ENCODE data around the gene FAM153A. TPM values are rescaled to one million over a fixed set of nuclear protein-coding genes. Genes with fewer than 3 reads are reported as not detected.
A peak's percentile ranks its signal among the peaks of the same experiment; 100 is the strongest.
"Not testable (repeated sequence)": the region's sequence is repeated elsewhere in the genome, so short reads cannot be mapped to it uniquely, and the experiment has no call there.

The FAM153A gene
- total and polyA plus RNA-seq, 7 donors, result 0.27 to 5.6 (median 2.1) TPM; not detected in 2

DNA sequence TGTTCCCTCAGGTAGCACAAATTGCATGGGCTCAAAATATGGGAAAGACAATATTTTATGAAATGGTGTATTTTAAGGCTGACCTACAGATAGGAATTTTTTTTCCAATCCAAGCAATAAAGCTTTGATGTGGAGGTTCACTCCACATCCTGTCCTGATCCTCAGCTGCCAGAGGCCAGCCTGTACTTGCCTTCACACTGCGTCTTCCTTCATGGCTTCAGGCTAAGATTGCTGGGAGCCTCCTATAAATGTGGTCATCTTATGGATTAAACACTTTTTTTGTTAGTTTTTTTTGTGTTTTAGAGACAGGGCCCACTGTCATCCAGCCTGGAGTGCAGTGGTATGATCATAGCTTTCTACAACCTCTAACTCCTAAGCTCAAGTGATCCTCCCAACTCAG, 67.3 kb downstream of the FAM153A start:
- DNase-seq; H3K27me3 ChIP-seq; H3K27ac ChIP-seq; intact Hi-C loops (cut with DNase I); H3K36me3 ChIP-seq; H3K9me3 ChIP-seq; H3K4me3 ChIP-seq; H3K4me1 ChIP-seq: not testable (repeated sequence)
- 94 to 97% methylated on average over 1 of the region's 1 CpG for WGBS, 2 donors

DNA sequence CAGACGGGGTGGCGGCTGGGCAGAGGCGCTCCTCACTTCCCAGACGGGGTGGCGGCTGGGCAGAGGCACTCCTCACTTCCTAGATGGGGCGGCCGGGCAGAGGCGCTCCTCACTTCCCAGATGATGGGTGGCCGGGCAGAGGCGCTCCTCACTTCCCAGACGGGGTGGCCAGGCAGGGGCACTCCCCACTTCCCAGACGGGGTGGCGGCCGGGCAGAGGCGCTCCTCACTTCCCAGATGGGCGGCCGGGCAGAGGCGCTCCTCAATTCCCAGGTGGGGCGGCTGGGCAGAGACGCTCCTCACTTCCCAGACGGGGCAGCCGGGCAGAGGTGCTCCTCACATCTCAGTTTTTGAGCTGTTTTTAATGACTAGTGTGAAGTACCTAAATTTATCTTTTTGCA, 86.6 kb downstream of the FAM153A start:
- H3K27ac ChIP-seq; DNase-seq; H3K4me1 ChIP-seq; intact Hi-C loops (cut with DNase I); H3K4me3 ChIP-seq; H3K9me3 ChIP-seq; H3K36me3 ChIP-seq; H3K27me3 ChIP-seq: not testable (repeated sequence)
- 94 to 96% methylated on average over 22 of the region's 22 CpGs for WGBS, 2 donors

DNA sequence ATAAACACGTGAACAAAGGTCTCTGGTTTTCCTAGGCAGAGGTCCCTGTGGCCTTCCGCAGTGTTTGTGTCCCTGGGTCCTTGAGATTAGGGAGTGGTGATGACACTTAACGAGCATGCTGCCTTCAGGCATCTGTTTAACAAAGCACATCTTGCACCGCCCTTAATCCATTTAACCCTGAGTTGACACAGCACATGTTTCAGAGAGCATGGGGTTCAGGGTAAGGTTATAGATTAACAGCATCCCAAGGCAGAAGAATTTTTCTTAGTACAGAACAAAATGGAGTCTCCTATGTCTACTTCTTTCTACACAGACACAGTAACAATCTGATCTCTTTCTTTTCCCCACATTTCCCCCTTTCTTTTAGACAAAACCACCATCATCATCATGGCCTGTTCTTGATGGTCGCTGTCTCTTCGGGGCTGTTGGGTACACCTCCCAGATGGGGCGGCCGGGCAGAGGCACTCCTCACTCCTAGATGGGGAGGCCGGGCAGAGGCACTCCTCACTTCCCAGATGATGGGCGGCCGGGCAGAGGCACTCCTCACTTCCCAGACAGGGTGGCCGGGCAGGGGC, 87.3 kb downstream of the FAM153A start:
- DNase-seq; H3K27ac ChIP-seq; H3K27me3 ChIP-seq; H3K36me3 ChIP-seq; intact Hi-C loops (cut with DNase I); H3K4me3 ChIP-seq; H3K9me3 ChIP-seq; H3K4me1 ChIP-seq: not testable (repeated sequence)
- WGBS, 2 donors, result 78 to 91% methylated on average over 10 of the region's 12 CpGs

DNA sequence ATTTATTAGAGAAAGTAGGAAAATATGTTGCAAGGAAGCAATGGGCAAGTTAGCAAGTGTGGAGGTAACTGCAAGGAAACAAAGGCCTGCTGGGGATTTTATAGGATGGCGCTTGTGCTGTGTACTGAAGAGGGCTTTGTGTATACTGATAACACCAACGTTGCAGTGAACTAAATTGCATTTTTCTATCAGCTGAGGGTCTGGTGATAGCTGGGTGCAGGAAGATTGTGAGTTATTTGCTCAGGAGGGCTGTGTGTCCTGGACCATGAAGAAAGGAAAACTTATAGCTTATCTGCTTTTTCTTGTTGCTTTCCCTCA, 88.2 kb downstream of the FAM153A start:
- H3K4me1 ChIP-seq; DNase-seq; H3K36me3 ChIP-seq; H3K27ac ChIP-seq; H3K9me3 ChIP-seq; H3K4me3 ChIP-seq; H3K27me3 ChIP-seq; intact Hi-C loops (cut with DNase I): not testable (repeated sequence)
- no CpG with 5 or more reads among the region's 2 CpGs for whole genome bisulfite sequencing, 2 donors

DNA sequence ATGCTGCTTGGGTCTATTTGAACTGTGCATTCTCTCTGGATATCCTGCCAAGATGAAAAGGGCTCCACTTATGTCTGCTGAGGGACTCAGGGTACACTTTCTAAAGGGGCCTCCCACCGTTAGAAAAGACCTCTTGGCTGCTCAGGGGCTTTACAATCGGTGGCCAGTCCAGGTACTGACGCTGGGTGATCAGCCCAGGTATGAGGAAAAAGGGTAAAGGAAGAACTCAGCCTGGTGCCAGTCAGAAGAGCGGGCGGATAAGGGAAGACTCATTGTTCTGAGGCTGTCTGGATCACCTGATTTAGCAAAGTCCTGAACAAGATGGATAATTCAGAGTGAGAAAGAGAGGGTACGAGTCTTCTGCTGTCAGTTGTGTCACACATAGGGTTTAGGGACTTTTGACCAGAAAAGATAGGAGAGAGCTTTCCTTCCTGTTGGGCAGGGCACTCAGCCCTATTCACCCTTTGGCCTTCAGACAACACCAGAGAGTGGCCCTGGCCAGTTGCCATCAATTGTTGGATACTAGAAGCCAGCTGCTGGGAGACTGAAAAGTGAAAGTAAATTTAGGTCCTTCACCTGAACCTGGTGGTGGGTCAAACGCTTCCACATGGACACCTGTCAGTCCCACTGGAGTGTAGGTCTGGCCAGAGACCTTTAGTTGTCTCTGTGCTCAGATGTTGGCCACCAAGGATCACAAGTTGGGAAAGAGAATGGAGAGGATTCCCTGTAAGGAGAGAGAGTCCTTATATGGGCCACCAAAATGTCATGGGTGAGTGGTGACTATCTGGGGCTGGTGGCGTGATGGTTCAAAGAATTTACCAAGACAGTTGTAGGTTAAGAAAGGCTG, 88.8 kb downstream of the FAM153A start:
- peak overlapping the region in 1 of 4 donors; percentile 49 for H3K27ac ChIP-seq
- 28 to 68% methylated on average over 6 of the region's 8 CpGs for WGBS, 2 donors
- H3K9me3 ChIP-seq; intact Hi-C loops (cut with DNase I); H3K4me3 ChIP-seq; DNase-seq; H3K27me3 ChIP-seq; H3K4me1 ChIP-seq; H3K36me3 ChIP-seq: not testable (repeated sequence)

DNA sequence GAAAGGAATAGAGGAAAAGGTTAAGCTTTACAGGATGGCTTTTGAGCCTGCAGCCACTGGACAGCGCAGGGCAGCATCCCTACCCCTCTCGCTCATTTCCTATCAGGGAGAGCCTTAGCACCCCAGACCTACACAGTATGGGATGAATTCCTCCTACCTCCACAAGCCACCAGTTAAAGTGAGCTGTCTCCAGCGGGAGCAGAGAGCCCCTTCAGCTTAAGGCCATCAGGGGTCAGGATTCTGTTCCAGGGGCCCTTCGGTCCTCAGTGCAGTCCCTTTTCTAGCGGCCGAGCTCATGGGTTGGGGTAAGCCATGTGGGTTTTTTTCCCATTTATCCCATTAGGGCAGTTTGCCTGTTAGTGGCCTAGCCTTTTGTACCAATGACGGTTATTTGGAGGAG, 89.7 kb downstream of the FAM153A start:
- DNase-seq; H3K9me3 ChIP-seq; H3K4me1 ChIP-seq; intact Hi-C loops (cut with DNase I); H3K27ac ChIP-seq; H3K27me3 ChIP-seq; H3K4me3 ChIP-seq; H3K36me3 ChIP-seq: not testable (repeated sequence)
- 80 to 86% methylated on average over 3 of the region's 7 CpGs for WGBS, 2 donors

DNA sequence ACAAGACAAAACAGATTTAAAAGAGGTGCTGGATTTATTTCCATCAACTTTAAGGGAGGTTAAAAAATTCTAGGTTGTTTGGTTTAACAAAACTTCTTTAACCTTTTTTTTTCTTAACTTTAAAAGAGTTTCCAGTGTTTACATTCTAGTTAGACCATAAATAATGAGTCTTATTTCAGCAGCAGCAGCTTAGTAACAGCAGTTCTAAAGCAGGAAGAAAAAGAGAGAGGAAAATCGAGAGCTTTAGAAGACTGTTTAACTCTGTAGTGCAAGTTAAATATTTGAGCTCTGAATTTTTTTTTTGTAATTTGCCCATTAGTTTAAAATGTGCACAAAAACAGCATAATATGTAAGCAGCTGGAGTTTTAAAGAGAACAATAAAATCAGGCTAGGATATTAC, 90.2 kb downstream of the FAM153A start:
- H3K4me3 ChIP-seq; H3K27ac ChIP-seq; H3K27me3 ChIP-seq; H3K9me3 ChIP-seq; intact Hi-C loops (cut with DNase I); H3K36me3 ChIP-seq; DNase-seq; H3K4me1 ChIP-seq: not testable (repeated sequence)
- WGBS, 2 donors, result 0 to 15% methylated on average over 1 of the region's 1 CpG

DNA sequence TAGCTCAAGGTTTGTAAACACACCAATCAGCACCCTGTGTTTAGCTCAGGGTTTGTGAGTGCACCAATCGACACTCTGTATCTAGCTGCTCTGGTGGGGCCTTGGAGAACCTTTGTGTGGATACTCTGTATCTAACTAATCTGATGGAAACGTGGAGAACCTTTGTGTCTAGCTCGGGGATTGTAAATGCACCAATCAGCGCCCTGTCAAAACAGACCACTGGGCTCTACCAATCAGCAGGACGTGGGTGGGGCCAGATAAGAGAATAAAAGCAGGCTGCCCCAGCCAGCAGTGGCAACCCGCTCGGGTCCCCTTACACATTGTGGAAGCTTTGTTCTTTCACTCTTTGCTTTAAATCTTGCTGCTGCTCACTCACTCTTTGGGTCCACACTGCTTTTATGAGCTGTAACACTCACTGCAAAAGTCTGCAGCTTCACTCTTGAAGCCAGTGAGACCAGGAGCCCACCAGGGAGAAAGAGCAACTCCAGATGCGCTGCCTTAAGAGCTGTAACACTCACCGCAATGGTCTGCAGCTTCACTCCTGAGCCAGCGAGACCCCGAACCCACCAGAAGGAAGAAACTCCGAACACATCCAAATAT, 93.6 kb downstream of the FAM153A start:
- intact Hi-C loops (cut with DNase I); H3K4me1 ChIP-seq; H3K27me3 ChIP-seq; DNase-seq; H3K9me3 ChIP-seq; H3K36me3 ChIP-seq; H3K27ac ChIP-seq; H3K4me3 ChIP-seq: not testable (repeated sequence)
- WGBS, 2 donors, result 89 to 90% methylated on average over 11 to 12 of the region's 12 CpGs

DNA sequence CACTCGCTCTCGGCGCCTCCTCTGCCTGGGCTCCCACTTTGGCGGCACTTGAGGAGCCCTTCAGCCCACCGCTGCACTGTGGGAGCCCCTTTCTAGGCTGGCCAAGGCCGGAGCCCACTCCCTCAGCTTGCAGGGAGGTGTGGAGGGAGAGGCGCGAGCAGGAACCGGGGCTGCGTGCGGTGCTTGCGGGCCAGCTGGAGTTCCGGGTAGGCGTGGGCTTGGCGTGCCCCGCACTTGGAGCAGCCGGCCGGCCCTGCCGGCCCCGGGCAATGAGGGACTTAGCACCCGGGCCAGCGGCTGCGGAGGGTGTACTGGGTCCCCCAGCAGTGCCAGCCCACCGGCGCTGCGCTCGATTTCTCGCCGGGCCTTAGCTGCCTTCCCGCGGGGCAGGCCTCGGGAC, 94.6 kb downstream of the FAM153A start:
- H3K4me3 ChIP-seq; intact Hi-C loops (cut with DNase I); H3K27ac ChIP-seq; H3K36me3 ChIP-seq; H3K9me3 ChIP-seq; DNase-seq; H3K4me1 ChIP-seq; H3K27me3 ChIP-seq: not testable (repeated sequence)
- 95 to 99% methylated on average over 18 to 19 of the region's 32 CpGs for WGBS, 2 donors

DNA sequence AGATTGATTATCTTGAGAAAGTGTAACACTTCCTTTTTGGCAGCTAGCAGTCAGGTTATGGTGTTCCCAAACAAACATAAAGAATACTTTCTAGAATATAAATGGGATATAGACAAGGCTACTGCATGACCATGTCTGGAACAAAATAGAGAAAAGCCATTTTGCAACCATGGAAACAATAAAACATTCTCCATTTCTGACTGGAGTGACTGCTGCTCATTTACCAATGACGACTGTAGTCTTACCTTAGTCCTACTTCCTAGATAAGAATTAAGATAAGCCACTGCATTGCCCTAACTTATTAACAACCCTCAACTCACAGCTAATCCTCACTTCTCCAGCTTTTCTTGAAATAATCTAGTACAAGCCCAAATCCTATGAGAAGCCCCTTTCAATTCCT, 100.8 kb downstream of the FAM153A start:
- H3K9me3 ChIP-seq; H3K27me3 ChIP-seq; DNase-seq; H3K4me3 ChIP-seq; H3K36me3 ChIP-seq; H3K27ac ChIP-seq; intact Hi-C loops (cut with DNase I); H3K4me1 ChIP-seq: not testable (repeated sequence)
- WGBS, 2 donors, result 4 to 47% methylated on average over 1 of the region's 1 CpG

Other genes starting within 250 kb of the FAM153A start
- 10 to 100 TPM; 39.6 to 82.8 (median 43.9) TPM for gene FAM193B, start 228.3 kb downstream of the FAM153A start, total RNA-seq
- gene FAM193B, start 228.3 kb downstream of the FAM153A start, polyA plus RNA-seq, result 10 to 100 TPM in 2 of 3 donors, 1 to 10 TPM in 1; 9.0 to 87.4 (median 10.2) TPM
- 10 to 100 TPM; 48.9 to 64.5 (median 55.6) TPM for gene TMED9, start 190.7 kb downstream of the FAM153A start, total RNA-seq
- gene TMED9, start 190.7 kb downstream of the FAM153A start, polyA plus RNA-seq, result 100 to 1,000 TPM in 1 of 3 donors, 10 to 100 TPM in 2; 37.2 to 221 (median 73.8) TPM
- gene B4GALT7, start 182.8 kb downstream of the FAM153A start, total RNA-seq, result 10 to 100 TPM; 13.3 to 18.5 (median 15.6) TPM
- 10 to 100 TPM in 2 of 3 donors, 1 to 10 TPM in 1; 4.9 to 25.8 (median 13.8) TPM for gene B4GALT7, start 182.8 kb downstream of the FAM153A start, polyA plus RNA-seq
- not detected for gene PROP1, start 213.3 kb upstream of the FAM153A start, total RNA-seq
- gene PROP1, start 213.3 kb upstream of the FAM153A start, polyA plus RNA-seq, result not detected

Measured in sigmoid colon (tissue), 7 donors.